GM21526 (cell line): ENCODE data around the gene PLA2G2C.
A peak's percentile ranks its signal among the peaks of the same experiment; 100 is the strongest.

ENCODE experiments used
- ATAC-seq: cut with Tn5 transposase; IDR thresholded peaks from one replicate; pipeline ENCODE4 v1.9.1; 2021; ENCODE audit warnings: moderate library complexity; ENCODE audit not compliant: unreplicated experiment, low FRiP score

Gene PLA2G2C

GRCh38 chr1:20164694-20165202 lies 21.6 kb downstream of the PLA2G2C start:
- no peak for ATAC-seq

- ATAC-seq: no peak
Observed at GRCh38 chr1:20160034-20160433, 26.3 kb downstream of the PLA2G2C start.

- ATAC-seq: no peak
Observed at GRCh38 chr1:20158358-20159070, 27.8 kb downstream of the PLA2G2C start.

GRCh38 chr1:20154301-20154831 lies 32.0 kb downstream of the PLA2G2C start:
- no peak for ATAC-seq

GRCh38 chr1:20153000-20153418 lies 33.3 kb downstream of the PLA2G2C start:
- ATAC-seq: no peak

- ATAC-seq: no peak
Observed at GRCh38 chr1:20152599-20152930, 33.8 kb downstream of the PLA2G2C start.

GRCh38 chr1:20151906-20152598 lies 34.3 kb downstream of the PLA2G2C start:
- ATAC-seq: peak; percentile 82

- ATAC-seq: no peak
Observed at GRCh38 chr1:20150969-20151368, 35.3 kb downstream of the PLA2G2C start.

- ATAC-seq: no peak
Observed at GRCh38 chr1:20150326-20150705, 36.0 kb downstream of the PLA2G2C start.

GRCh38 chr1:20149601-20150325 lies 36.6 kb downstream of the PLA2G2C start:
- no peak for ATAC-seq

GRCh38 chr1:20148571-20149500 lies 37.5 kb downstream of the PLA2G2C start:
- no peak for ATAC-seq

GRCh38 chr1:20147846-20148570 lies 38.3 kb downstream of the PLA2G2C start:
- ATAC-seq: no peak

GRCh38 chr1:20143734-20144565 lies 42.4 kb downstream of the PLA2G2C start:
- no peak for ATAC-seq

- no peak for ATAC-seq
Observed at GRCh38 chr1:20143318-20143717, 43.0 kb downstream of the PLA2G2C start.

- no peak for ATAC-seq
Observed at GRCh38 chr1:20142001-20142710, 44.2 kb downstream of the PLA2G2C start.

GRCh38 chr1:20141466-20141865 lies 44.9 kb downstream of the PLA2G2C start:
- no peak for ATAC-seq

- no peak for ATAC-seq
Observed at GRCh38 chr1:20141001-20141400, 45.3 kb downstream of the PLA2G2C start.
